Tibial nerve (tissue), 4 donors: Measurements from ENCODE around the gene CPNE8. TPM values are rescaled to one million over a fixed set of nuclear protein-coding genes. Genes with fewer than 3 reads are reported as not detected.

Experiments used
- DNase-seq, 2 donors: peaks; one replicate each; pipeline ENCODE4 v3.0.0-alpha.2; 2019; ENCODE audit warnings: low spot score in 2 of 2
- H3K27ac ChIP-seq, 4 donors: fragments of 200-600 bp; sonication (generic) in 3 of 4; one replicate each; pipeline ENCODE4 v1.5.1; 2017 to 2019; ENCODE audit warnings: mild to moderate bottlenecking in 1 of 4
- H3K27me3 ChIP-seq, 2 donors: fragments of 200-600 bp; sonication (generic) in 1 of 2; one replicate each; pipeline versions ENCODE4 v1.5.1 to v1.6.0; 2017 to 2019
- H3K36me3 ChIP-seq, 3 donors: fragments of 200-600 bp; sonication (generic); one replicate each; pipeline ENCODE4 v1.5.1; 2018 to 2019
- H3K4me1 ChIP-seq, 4 donors: fragments of 200-600 bp; sonication (generic) in 3 of 4; one replicate each; pipeline ENCODE4 v1.5.1; 2017 to 2019
- H3K4me3 ChIP-seq, 4 donors: fragments of 200-600 bp; sonication (generic) in 3 of 4; one replicate each; pipeline ENCODE4 v1.5.1; 2017 to 2019; ENCODE audit warnings: mild to moderate bottlenecking in 1 of 4, moderate library complexity in 1 of 4
- H3K9me3 ChIP-seq, 4 donors: fragments of 200-600 bp; sonication (generic) in 3 of 4; one replicate each; pipeline ENCODE4 v1.5.1; 2017 to 2019
- CTCF ChIP-seq, 5 experiments: fragments of 200-600 bp in 3 of 5; fragments of 450-650 bp in 2 of 5; sonication (generic) in 3 of 5; IDR thresholded peaks; one replicate each; pipeline ENCODE4 v1.5.1; 2016 to 2019; ENCODE audit warnings: antibody characterized with exemption in 5 of 5, mild to moderate bottlenecking in 3 of 5, moderate library complexity in 2 of 5
- EP300 ChIP-seq, 2 donors: sonication (generic); formaldehyde crosslinking; IDR thresholded peaks; one replicate each; pipeline ENCODE4 v1.6.1; 2017; ENCODE audit warnings: antibody characterized with exemption in 2 of 2, mild to moderate bottlenecking in 1 of 2
- POLR2A ChIP-seq, 2 donors: fragments of 450-650 bp; IDR thresholded peaks; one replicate each; pipeline ENCODE4 v1.6.1; 2017; ENCODE audit warnings: antibody characterized with exemption in 2 of 2, mild to moderate bottlenecking in 2 of 2, moderate library complexity in 2 of 2
- WGBS, 2 donors: methylation state at CpG; one replicate each; pipeline ENCODE4 v1.1.5; 2018; 5-methylcytosine and 5-hydroxymethylcytosine counted together
- total RNA-seq, 4 donors: library from RNA; depleted of rRNA; stranded (reverse); fragments of >200 nt; gene quantifications; one replicate each; pipeline ENCODE4 v1.1.0, GENCODE V29; 2016

CPNE8 gene
- total RNA-seq, 4 donors from 2014 or later, result 16.5 to 20.7 (median 20.4) TPM

- no peak for DNase-seq
- no peaks in the 10 kb centered on the region for H3K27me3 ChIP-seq
- H3K4me3 ChIP-seq, result no peak overlapping the region
- TF ChIP-seq EP300 (IDR thresholded peaks at IDR 0.05) (no peak), POLR2A (IDR thresholded peaks at IDR 0.05) (no peak), CTCF (IDR thresholded peaks at IDR 0.05) (no peak)
- H3K9me3 ChIP-seq, result no peaks in the 10 kb centered on the region
- H3K36me3 ChIP-seq, result no peaks in the 10 kb centered on the region
- no peak overlapping the region for H3K27ac ChIP-seq
- peaks cover 0 to 3% (median 0%) of the 10 kb centered on the region in 4 donors for H3K4me1 ChIP-seq
Measured at GRCh38 chr12:38892976-38893375, 12.4 kb downstream of the CPNE8 start.

GRCh38 chr12:38892087-38892786 lies 13.2 kb downstream of the CPNE8 start:
- Histone ChIP-seq H3K4me3 (no peak overlapping the region), H3K36me3 (no peaks in the 10 kb centered on the region), H3K9me3 (no peaks in the 10 kb centered on the region), H3K27me3 (no peaks in the 10 kb centered on the region), H3K4me1 (peaks cover 0 to 3% (median 0%) of the 10 kb centered on the region in 4 donors), H3K27ac (no peak overlapping the region)
- no peak for DNase-seq
- TF ChIP-seq EP300 (IDR thresholded peaks at IDR 0.05) (no peak), CTCF (IDR thresholded peaks at IDR 0.05) (no peak), POLR2A (IDR thresholded peaks at IDR 0.05) (no peak)
- WGBS, 2 donors, result 71 to 81% methylated on average over 4 of the region's 4 CpGs

- no peak for TF ChIP-seq CTCF (IDR thresholded peaks at IDR 0.05)
- TF ChIP-seq POLR2A (IDR thresholded peaks at IDR 0.05), result no peak
- TF ChIP-seq EP300 (IDR thresholded peaks at IDR 0.05), result no peak
- H3K9me3 ChIP-seq, result no peaks in the 10 kb centered on the region
- no peak overlapping the region for H3K27ac ChIP-seq
- no peaks in the 10 kb centered on the region for H3K27me3 ChIP-seq
- H3K36me3 ChIP-seq, result no peaks in the 10 kb centered on the region
- WGBS, 2 donors, result 62 to 76% methylated on average over 1 of the region's 1 CpG
- H3K4me3 ChIP-seq, result no peak overlapping the region
- H3K4me1 ChIP-seq, result no peaks in the 10 kb centered on the region
- DNase-seq, result no peak
Measured at GRCh38 chr12:38890102-38890855, 15.1 kb downstream of the CPNE8 start.

- H3K36me3 ChIP-seq, result no peaks in the 10 kb centered on the region
- H3K4me1 ChIP-seq, result no peaks in the 10 kb centered on the region
- no peaks in the 10 kb centered on the region for H3K9me3 ChIP-seq
- DNase-seq, result no peak
- H3K27me3 ChIP-seq, result no peaks in the 10 kb centered on the region
- TF ChIP-seq POLR2A (IDR thresholded peaks at IDR 0.05) (no peak), EP300 (IDR thresholded peaks at IDR 0.05) (no peak), CTCF (IDR thresholded peaks at IDR 0.05) (no peak)
- H3K27ac ChIP-seq, result no peak overlapping the region
- no peak overlapping the region for H3K4me3 ChIP-seq
- 92% methylated on average over 5 of the region's 5 CpGs for WGBS, 2 donors
Measured at GRCh38 chr12:38889297-38889815, 16.0 kb downstream of the CPNE8 start.

- DNase-seq, result no peak
- H3K9me3 ChIP-seq, result no peaks in the 10 kb centered on the region
- no peaks in the 10 kb centered on the region for H3K36me3 ChIP-seq
- WGBS, 2 donors, result 68 to 75% methylated on average over 1 of the region's 1 CpG
- H3K27ac ChIP-seq, result no peak overlapping the region
- no peaks in the 10 kb centered on the region for H3K27me3 ChIP-seq
- TF ChIP-seq POLR2A (IDR thresholded peaks at IDR 0.05) (no peak), EP300 (IDR thresholded peaks at IDR 0.05) (no peak), CTCF (IDR thresholded peaks at IDR 0.05) (no peak)
- H3K4me3 ChIP-seq, result no peak overlapping the region
- no peaks in the 10 kb centered on the region for H3K4me1 ChIP-seq
Measured at GRCh38 chr12:38887770-38888169, 17.6 kb downstream of the CPNE8 start.
